NCI-H345 (cell line): ENCODE data around the gene KIF6.
"Not testable (repeated sequence)": the region's sequence is repeated elsewhere in the genome, so short reads cannot be mapped to it uniquely, and the experiment has no call there.

Experiments used
- DNase-seq: peaks from one replicate; lab custom pipeline; 2025; lab: John Stamatoyannopoulos, UW

KIF6 gene

GRCh38 chr6:39289490-39289889 is 435.7 kb downstream of the KIF6 start:
- no peak for DNase-seq

DNA sequence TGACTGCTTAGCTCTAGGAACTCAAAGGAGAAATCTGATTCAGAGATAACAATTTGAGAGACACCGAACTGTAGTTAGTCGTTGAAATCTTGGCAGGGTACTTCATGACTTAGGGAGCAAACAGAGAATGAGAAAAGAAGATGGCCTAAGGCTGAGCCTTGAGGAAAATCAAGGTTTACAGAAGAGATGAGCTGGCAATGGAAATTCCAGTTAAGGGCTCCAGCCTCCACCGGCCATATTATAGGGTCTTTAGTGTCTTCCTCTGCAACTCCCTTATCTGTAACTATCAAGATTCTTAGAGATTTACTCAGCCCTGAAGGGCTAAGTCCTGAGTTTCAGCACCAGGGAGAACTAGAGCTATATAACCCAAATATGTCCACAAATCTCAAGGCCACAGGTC is 437.6 kb downstream of the KIF6 start:
- no peak for DNase-seq

GRCh38 chr6:39286596-39286995 is 438.6 kb downstream of the KIF6 start:
- DNase-seq: not testable (repeated sequence)

GRCh38 chr6:39282774-39283173 is 442.4 kb downstream of the KIF6 start:
- no peak for DNase-seq

DNA sequence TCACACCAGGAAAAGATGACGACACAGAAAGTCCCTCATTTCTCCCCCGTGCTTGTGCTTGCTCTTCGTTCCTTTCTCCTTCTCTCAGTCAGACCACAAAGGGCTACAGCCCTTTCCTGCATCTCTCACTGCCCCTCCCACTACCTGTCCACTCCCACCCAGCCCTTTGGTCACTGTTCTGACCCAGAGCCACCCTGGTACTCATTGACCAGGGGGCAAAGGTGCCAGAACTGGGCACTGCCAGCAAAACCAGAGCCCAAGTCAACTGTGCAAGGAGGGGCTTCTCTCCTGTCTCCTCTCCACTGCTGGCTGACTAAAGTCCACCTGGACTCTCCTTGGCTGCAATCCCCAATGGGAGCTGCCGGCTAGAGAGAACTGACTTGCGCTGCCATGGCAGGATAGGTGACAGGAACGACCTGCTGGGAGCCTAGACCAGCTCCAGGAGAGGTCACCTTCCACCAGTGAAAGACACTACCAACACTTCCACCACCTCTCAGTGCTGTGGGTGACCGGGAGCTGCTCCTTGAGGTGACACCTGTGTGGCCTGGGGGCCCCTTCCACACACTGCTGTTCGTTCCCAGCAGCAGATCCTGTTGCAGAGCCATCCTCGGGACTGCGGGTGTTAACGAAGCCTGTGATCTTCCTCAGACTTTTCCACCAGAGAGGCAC is 443.8 kb downstream of the KIF6 start:
- DNase-seq: no peak

GRCh38 chr6:39280247-39280731 is 444.9 kb downstream of the KIF6 start:
- no peak for DNase-seq
